ENCODE measurements around the gene SERAC1. TPM values are rescaled to one million over a fixed set of nuclear protein-coding genes. Genes with fewer than 3 reads are reported as not detected.
"Not testable (repeated sequence)": the region's sequence is repeated elsewhere in the genome, so short reads cannot be mapped to it uniquely, and the experiment has no call there.

SERAC1 gene
- polyA plus RNA-seq, 3 donors, result 2.6 to 5.6 (median 3.6) TPM

DNA sequence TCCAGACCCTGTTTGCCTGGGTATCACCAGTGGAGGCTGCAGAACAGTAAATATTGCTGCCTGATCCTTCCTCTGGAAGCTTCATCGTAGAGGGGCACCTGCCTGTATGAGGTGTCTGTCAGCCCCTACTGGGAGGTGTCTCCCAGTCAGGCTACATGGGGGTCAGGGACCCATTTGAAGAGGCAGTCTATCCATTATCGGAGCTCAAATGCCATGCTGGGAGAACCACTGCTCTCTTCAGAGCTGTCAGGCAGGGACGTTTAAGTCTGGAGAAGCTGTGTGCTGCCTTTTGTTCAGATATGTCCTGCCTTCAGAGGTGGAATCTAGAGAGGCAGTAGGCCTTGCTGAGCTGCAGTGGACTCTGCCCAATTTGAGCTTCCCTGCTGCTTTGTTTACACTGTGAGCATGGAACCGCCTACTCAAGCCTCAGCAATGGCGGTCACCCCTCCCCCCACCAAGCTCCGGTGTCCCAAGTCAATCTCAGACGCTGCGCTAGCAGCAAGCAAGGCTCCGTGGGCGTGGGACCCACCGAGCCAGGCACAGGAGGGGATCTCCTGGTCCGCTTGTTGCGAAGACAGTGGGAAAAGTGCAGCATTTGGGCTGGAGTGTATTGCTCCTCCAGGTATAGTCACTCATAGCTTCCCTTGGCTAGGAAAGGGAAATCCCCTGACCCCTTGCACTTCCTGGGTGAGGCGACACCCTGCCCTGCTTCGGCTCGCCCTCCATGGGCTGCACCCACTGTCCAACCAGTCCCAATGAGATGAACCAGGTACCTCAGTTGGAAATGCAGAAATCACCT lies 15.3 kb upstream of the SERAC1 start:
- H3K27ac ChIP-seq (ENCODE audit: low read depth, low read length), result not testable (repeated sequence)
- 74 to 89% (median 83%) methylated on average over 16 of the region's 16 CpGs for WGBS, 3 donors

DNA sequence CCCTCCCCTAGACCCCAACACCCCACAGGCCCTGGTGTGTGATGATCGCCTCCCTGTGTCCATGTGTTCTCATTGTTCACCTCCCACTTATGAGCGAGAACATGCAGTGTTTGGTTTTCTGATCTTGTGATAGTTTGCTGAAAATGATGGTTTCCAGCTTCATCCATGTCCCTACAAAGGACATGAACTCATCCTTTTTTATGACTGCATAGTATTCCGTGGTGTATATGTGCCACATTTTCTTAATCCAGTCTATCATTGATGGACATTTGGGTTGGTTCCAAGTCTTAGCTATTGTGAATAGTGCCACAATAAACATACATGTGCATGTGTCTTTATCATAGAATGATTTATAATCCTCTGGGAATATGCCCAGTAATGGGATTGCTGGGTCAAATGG lies 9.7 kb upstream of the SERAC1 start:
- 93 to 98% (median 97%) methylated on average over 3 of the region's 3 CpGs for WGBS, 3 donors
- not testable (repeated sequence) for H3K27ac ChIP-seq (ENCODE audit: low read depth, low read length)

DNA sequence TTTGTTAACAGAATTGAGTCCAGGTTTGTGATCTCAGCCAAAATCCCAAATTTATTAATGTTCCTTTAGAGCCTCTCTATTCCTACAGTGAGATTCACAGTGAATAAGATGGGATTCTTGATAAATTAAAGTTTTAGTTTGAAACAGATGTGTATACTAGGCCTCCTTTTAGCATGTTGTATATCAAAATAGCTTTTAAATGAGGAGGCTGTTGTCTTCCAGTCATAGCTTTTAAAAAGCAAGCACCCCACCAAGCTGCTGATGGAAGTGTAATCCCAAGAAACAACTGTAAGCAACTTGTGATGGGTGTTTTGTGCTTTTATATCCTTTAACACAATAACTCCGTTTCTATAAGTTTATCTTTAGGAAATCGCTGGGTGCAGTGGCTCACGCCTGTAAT lies 7.0 kb upstream of the SERAC1 start:
- H3K27ac ChIP-seq (ENCODE audit: low read depth, low read length), result no peak overlapping the region
- 91 to 97% (median 92%) methylated on average over 3 of the region's 3 CpGs for WGBS, 3 donors

DNA sequence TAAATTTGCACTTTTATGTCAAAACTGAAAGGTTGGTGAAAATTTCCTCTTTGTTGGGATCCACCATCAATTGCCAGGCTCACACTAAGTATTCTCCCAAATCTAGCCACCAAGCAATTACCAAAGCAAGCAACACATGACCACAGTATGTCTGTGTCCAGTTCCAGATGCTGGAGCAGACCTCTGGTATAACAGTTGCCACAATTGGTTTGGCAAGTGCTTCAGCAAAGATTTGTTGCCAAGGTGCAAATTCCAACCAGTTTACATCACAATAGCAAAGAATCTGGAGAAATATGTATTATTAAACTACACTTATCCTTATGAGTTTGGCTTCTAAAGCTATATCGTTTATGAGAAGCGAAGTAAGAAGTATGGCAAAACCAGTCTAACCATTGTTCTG lies 6.5 kb upstream of the SERAC1 start:
- no peak overlapping the region for H3K27ac ChIP-seq (ENCODE audit: low read depth, low read length)
- WGBS, 3 donors, result 71 to 77% (median 74%) methylated on average over 2 of the region's 2 CpGs

DNA sequence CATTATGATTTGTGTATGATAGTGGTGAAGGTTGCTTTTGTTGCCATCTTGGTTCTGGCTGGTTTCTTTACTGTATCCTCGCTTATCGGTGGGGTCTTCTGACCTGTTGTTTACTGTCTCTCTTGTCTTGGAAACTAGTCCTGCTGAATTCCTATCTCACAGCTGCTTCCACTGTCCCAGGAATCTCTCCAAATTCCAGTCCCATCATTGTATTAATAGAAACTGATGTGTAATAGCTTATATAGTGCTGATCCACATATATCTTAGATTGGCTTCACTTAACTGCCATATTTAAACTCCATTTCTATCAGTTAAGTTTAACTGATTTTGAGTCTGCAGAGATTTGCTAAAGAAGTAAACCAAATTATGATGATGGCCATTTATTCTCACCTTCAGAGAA lies 6.0 kb upstream of the SERAC1 start:
- WGBS, 3 donors, result 78 to 100% (median 90%) methylated on average over 2 of the region's 2 CpGs
- no peak overlapping the region for H3K27ac ChIP-seq (ENCODE audit: low read depth, low read length)

DNA sequence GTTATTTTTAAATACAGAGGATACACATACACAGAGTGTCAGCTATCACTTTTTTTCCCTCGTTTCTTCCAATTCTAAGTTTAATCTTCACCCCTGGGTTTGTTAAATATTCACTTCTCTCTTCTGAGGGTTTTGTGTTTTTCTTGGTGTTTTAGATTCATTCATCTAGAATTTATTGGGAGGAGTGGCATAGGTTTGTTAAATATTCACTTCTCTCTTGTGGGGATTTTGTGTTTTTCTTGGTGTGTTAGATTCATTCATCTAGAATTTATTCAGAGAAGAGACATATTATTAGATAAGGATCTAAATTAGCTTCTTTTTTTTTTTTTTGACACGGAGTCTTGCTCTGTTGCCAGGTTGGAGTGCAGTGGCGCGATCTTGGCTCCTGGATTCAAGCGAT lies 3.9 kb upstream of the SERAC1 start:
- WGBS, 3 donors, result 77 to 93% (median 89%) methylated on average over 5 of the region's 5 CpGs
- no peak overlapping the region for H3K27ac ChIP-seq (ENCODE audit: low read depth, low read length)

DNA sequence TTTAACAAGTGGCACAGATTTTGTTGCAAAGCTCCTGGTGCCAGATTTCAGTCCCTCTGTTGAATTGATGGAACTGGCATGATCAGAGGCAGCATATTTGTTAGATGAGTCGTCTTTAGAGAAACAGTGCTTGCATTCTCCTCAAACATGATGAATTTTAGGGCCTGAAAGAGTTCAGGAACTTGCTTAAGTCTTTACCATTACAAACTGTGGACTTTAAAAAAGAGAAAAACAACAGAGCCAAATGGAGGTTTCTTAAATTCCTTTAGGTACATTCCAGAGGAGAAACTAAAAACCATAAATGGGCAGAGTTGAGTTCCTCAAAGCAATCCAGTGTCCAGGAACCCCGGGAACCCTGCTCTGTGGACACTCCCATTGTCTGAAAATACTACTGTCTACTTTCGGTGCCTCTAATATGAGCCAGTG lies 2.6 kb upstream of the SERAC1 start:
- no peak overlapping the region for H3K27ac ChIP-seq (ENCODE audit: low read depth, low read length)
- WGBS, 3 donors, result 60 to 70% (median 70%) methylated on average over 3 of the region's 3 CpGs

DNA sequence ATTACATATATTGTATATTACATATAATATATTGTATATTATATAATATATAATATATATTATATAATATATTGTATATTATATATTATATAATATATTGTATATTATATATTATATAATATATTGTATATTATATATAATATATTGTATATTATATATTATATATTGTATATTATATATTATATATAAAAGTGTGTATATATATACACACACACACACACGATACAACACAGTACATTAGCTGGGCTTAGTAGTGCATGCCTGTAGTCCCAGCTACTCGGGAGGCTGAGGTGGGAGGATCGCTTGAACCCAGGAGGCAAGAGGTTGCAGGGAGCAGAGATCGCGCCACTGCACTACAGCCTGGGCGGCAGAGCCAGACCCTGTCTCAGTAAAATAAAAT lies 1.6 kb upstream of the SERAC1 start:
- not testable (repeated sequence) for H3K27ac ChIP-seq (ENCODE audit: low read depth, low read length)
- WGBS, 3 donors, result 95 to 97% (median 95%) methylated on average over 6 of the region's 6 CpGs

DNA sequence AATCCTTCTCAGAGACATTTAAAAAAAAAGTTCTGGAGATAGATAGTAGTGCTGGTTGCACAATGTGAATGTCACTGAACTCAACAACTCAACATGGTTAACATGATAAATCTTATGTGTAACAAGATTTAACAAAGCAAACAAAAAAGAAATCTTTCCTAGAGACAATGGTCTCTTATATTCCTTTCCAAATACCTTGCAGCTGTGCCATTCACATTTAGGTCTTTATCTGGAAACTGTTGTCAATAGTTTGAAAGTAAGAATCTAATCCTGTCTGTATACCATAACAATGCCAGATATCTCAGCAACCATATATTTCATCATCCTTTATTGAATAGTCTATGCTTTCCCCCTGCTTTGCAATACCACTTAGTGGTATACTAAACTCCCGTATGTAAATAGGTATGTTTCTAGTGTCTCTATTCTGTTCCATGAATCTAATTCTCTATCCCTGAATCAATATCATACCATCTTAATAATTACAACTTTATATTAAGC lies 2.1 kb downstream of the SERAC1 start:
- no peak overlapping the region for H3K27ac ChIP-seq (ENCODE audit: low read depth, low read length)
- WGBS, 3 donors, result 86 to 97% (median 91%) methylated on average over 1 of the region's 1 CpG

DNA sequence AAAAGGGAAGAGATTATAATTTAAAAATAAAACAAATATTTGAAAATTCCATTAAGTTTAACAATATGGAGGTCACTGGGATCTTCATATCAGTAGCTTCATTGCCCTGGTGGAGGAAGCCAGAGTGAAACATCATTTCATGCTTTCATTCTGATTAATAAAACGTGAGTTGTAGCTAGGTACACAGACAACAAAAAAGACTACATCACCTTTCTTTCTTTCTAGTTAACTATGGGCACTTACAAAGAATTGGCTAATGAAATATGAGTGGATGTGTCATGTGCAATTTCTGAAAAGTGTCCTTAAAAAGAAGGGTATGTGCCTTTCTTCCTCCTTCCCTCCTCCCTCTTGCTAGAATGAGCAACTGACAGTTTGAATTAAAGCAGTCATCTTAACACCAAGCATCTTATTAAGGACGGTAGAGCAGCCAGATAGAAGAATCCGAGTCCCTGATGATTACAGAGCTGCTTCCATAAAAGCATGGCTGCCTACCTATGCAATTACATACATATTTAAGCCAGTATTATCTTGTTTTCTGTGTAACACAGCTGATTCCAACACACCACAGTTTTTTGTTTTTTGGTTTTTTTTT lies 3.4 kb downstream of the SERAC1 start:
- 81 to 88% (median 83%) methylated on average over 3 of the region's 3 CpGs for WGBS, 3 donors
- H3K27ac ChIP-seq (ENCODE audit: low read depth, low read length), result no peak overlapping the region

DNA sequence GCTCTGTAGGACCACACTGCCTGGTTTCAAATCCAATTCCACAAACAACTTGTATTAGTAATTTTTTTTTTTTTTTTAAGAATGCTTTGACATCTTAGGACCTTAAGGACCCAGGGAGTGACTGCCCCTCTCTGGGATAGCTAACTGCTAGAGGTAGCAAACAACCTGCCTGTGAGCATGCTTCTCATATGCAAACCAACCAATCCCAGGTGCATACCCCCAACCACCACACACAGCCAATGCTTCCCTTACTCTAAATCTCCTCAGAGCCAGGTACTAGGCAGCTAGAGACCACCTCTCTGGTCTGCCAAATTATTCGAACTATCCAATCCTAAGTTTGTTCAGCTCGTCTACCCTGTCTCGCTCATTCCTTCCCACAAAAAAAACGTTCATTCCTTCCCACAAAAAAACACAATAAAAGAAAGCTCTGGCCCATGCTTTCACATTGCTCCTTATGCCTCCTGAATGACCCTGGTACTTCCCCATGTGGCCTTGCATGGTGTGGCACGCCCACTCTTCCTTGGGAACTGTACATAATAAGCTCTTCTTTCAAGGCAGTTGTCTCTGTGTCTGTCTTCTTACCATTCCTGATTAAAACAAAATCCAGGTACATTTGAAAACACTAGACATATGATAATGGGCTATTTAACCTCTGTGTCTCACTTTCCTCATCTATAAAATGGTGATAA lies 6.4 kb downstream of the SERAC1 start:
- 76 to 81% (median 81%) methylated on average over 5 of the region's 5 CpGs for WGBS, 3 donors
- H3K27ac ChIP-seq (ENCODE audit: low read depth, low read length), result no peak overlapping the region

DNA sequence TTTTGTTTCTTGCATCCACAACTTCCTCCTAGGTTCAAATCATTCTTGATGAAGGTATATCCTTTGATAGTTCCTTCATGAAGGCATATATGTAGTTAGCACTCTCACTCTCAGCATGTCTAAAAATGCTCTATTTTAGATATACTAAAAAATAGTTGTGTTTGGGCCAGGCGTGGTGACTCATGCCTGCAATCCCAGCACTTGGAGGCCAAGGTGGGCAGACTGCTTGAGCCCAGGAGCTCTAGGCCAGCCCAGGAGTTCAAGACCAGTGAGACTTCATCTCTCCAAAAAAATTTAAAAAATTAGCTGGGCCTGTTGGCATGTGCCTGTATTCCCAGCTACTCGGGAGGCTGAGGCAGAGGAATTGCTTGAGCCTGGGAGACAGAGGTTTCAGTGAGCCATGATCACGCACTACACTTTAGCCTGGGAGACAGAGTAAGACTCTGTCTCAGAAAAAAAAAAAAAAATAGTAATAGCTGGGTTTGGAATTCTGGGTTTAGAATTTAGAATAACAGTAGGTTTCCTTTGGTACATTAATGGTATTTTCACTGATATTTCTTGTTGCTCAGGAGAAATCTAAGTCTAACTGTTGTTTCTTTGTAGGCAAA lies 7.0 kb downstream of the SERAC1 start:
- no peak overlapping the region for H3K27ac ChIP-seq (ENCODE audit: low read depth, low read length)
- 90 to 93% (median 91%) methylated on average over 3 of the region's 3 CpGs for WGBS, 3 donors

DNA sequence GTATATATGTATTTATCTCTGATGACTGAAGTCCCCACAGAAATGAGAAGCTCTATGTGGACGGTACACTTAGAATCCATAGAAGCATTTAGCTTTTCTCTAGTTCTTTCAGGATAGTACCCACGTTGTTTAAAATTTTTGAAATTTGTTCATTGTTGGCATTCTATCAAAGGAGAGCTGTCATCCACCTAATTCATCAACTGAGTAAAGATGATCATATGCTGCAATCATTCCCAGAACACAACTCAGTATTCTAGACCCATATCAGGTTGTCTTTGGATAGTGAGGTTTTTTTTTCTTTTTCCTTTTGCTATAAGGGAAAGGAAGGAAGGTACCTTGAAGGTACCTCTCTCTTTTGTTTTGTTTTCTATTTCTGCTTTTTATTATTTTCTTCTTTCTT lies 9.3 kb downstream of the SERAC1 start:
- no peak overlapping the region for H3K27ac ChIP-seq (ENCODE audit: low read depth, low read length)
- WGBS, 3 donors, result 57 to 65% (median 64%) methylated on average over 2 of the region's 2 CpGs

DNA sequence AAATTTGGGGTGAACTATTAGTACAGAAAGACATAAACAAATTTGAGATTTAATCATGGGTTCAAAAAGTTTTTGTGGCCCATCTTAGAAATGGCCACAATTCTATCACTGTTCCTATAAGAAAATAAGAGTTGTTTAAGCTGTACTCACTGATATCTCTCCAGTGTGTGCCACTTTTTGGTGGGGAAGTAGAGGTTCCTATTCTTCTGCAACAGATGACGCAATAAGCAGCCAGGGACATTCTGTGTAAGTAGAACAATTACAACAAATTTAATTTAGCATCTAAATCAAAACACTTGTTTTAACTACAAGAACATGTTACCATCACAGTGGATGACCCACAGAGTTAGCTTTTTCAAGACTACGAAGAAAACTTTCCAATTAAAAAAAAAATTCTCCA lies 9.9 kb downstream of the SERAC1 start:
- H3K27ac ChIP-seq (ENCODE audit: low read depth, low read length), result no peak overlapping the region
- 78 to 96% (median 85%) methylated on average over 2 of the region's 2 CpGs for WGBS, 3 donors

DNA sequence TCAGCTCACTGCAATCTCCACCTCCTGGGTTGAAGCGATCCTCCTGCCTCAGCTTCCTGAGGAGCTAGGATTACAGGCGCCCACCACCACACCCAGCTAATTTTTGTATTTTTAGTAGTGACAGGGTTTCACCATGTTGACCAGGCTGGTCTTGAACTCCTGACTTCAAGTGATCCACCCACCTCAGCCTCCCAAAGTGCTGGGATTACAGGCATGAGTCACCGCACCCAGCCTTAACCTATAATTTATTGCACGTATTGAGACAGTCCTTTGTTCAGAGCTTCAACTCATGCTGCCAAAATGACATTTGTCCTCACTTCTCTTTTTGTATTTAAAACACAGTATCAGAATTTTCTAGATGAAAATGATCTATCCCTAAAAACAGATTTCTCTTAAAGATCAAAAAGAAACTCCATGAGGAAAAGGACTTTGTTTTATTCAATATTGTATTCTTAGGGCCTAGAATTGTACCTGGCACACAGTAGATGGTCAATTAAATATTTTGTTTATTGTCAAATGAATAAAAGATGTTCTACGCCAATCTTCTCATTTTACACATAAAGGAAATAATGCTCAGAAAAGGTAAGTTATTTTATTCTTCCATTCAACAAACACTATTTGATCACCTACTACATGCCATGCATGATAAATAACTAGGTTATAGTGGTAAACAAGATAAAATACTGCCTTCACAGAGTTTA lies 10.8 kb downstream of the SERAC1 start:
- H3K27ac ChIP-seq (ENCODE audit: low read depth, low read length), result no peak overlapping the region
- 84 to 91% (median 86%) methylated on average over 5 of the region's 5 CpGs for WGBS, 3 donors

DNA sequence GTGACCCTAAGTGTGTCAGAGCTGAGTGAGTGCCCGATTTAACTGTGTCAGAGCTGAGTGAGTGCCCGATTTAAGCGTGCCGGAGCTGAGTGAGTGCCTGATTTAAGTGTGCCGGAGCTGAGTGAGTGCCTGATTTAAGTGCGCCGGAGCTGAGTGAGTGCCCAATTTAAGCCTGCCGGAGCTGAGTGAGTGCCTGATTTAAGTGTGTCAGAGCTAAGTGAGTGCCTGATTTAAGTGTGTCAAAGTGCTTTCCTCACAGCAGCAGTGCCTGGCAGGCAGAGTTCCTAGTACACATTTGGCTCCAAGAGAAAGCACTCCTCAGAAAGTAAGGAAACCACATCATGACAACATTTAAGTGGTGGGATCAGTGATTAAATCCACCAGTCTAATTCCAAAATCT lies 13.2 kb downstream of the SERAC1 start:
- H3K27ac ChIP-seq (ENCODE audit: low read depth, low read length), result no peak overlapping the region
- WGBS, 3 donors, result 74 to 94% (median 88%) methylated on average over 8 of the region's 8 CpGs

DNA sequence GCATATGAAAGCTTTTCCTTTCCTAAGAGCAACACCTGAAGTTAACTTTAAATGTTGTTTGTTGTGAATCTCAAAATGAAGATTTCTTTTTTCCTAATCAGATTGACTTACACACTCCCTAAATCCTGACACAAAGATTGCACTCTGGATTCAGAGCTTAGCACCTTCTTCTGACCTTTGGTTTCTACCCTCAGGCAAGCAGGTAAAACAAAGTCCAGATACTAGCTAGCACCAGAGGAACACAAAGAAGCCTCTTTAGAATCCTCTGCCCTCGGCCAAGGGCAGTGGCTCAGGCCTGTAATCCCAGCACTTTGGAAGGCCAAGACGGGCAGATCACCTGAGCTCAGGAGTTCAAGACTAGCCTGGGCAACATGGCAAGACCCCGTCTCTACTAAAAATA lies 14.5 kb downstream of the SERAC1 start:
- 92 to 97% (median 94%) methylated on average over 3 of the region's 3 CpGs for WGBS, 3 donors
- no peak overlapping the region for H3K27ac ChIP-seq (ENCODE audit: low read depth, low read length)

DNA sequence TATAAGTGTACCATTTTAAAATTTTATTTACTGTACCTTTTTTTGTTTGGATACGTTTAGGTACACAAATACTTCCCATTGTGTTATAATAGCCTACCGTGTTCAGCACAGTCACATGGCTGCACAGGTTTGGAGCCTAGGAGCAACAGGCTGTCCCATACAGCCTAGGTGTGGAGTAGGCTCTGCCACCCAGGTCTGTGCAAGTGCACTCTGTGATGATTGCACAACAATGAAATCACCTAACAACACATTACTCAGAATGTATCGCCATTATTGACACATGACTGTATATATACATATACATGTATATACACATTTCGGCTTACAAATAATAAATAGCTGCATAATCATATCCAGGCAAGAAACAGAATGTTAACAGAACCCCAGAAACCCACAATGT lies 15.4 kb downstream of the SERAC1 start:
- no peak overlapping the region for H3K27ac ChIP-seq (ENCODE audit: low read depth, low read length)
- WGBS, 3 donors, result 91 to 96% (median 91%) methylated on average over 4 of the region's 4 CpGs

All from adipose tissue (tissue), 3 donors.